ENCODE data around the gene LRRC17.
"Not testable (repeated sequence)": the region's sequence is repeated elsewhere in the genome, so short reads cannot be mapped to it uniquely, and the experiment has no call there.

LRRC17 gene

GRCh38 chr7:102943423-102944169 is 30.8 kb downstream of the LRRC17 start:
- DNase-seq, result no peak

- DNase-seq, result no peak
Measured at GRCh38 chr7:102944241-102944640, 31.4 kb downstream of the LRRC17 start.

GRCh38 chr7:102951839-102952238 is 39.0 kb downstream of the LRRC17 start:
- no peak for DNase-seq

GRCh38 chr7:102953406-102953805 is 40.6 kb downstream of the LRRC17 start:
- DNase-seq, result no peak

GRCh38 chr7:102954359-102954758 is 41.6 kb downstream of the LRRC17 start:
- DNase-seq, result not testable (repeated sequence)

- DNase-seq, result not testable (repeated sequence)
Measured at GRCh38 chr7:102958004-102958403, 45.2 kb downstream of the LRRC17 start.

GRCh38 chr7:102961993-102962392 is 49.2 kb downstream of the LRRC17 start:
- not testable (repeated sequence) for DNase-seq

GRCh38 chr7:102966465-102966864 is 53.7 kb downstream of the LRRC17 start:
- DNase-seq, result no peak

GRCh38 chr7:102967798-102968197 is 55.0 kb downstream of the LRRC17 start:
- no peak for DNase-seq

- no peak for DNase-seq
Measured at GRCh38 chr7:102973096-102973802, 60.4 kb downstream of the LRRC17 start.

- no peak for DNase-seq
Measured at GRCh38 chr7:102974366-102975236, 61.8 kb downstream of the LRRC17 start.

- no peak for DNase-seq
Measured at GRCh38 chr7:102975854-102976253, 63.1 kb downstream of the LRRC17 start.

- no peak for DNase-seq
Measured at GRCh38 chr7:102976493-102976892, 63.7 kb downstream of the LRRC17 start.

- not testable (repeated sequence) for DNase-seq
Measured at GRCh38 chr7:102977586-102977985, 64.8 kb downstream of the LRRC17 start.

- DNase-seq, result no peak
Measured at GRCh38 chr7:102978284-102978683, 65.5 kb downstream of the LRRC17 start.

GRCh38 chr7:102979670-102980069 is 66.9 kb downstream of the LRRC17 start:
- DNase-seq, result no peak

GRCh38 chr7:102981451-102981850 is 68.7 kb downstream of the LRRC17 start:
- no peak for DNase-seq

- DNase-seq, result no peak
Measured at GRCh38 chr7:102982235-102982634, 69.4 kb downstream of the LRRC17 start.

GRCh38 chr7:102983602-102984001 is 70.8 kb downstream of the LRRC17 start:
- DNase-seq, result no peak

- no peak for DNase-seq
Measured at GRCh38 chr7:102985176-102985783, 72.5 kb downstream of the LRRC17 start.

GRCh38 chr7:102988088-102988487 is 75.3 kb downstream of the LRRC17 start:
- DNase-seq, result no peak

GRCh38 chr7:102988631-102989560 is 76.1 kb downstream of the LRRC17 start:
- no peak for DNase-seq

Measured in SHP77 (cell line).